Keratinocyte (primary cell): ENCODE data around the gene MALRD1. TPM values are rescaled to one million over a fixed set of nuclear protein-coding genes. Genes with fewer than 3 reads are reported as not detected.

Source experiments
- DNase-seq: peaks from one replicate; pipeline ENCODE4 v3.0.0-alpha.2; 2011; ENCODE audit warnings: low read depth, missing footprints, low spot score
- FAIRE-seq: peaks from 2 replicates; lab custom pipeline; 2011; peaks lifted over from hg19 to GRCh38; lab: Jason Lieb, UNC
- H2AFZ ChIP-seq: 2 replicates; pipeline ENCODE4 v1.6.0; 2012; ENCODE audit warnings: low read length, control low read depth, inconsistent platforms; ENCODE audit not compliant: control insufficient read depth
- H3K27ac ChIP-seq: 2 replicates; pipeline ENCODE4 v1.5.1; 2011; ENCODE audit warnings: low read length; ENCODE audit not compliant: control insufficient read depth, insufficient read depth
- H3K27me3 ChIP-seq: 3 replicates; pipeline ENCODE4 v1.6.0; 2011; ENCODE audit warnings: low read length; ENCODE audit not compliant: control insufficient read depth, insufficient read depth; ENCODE audit errors: extremely low read depth
- H3K36me3 ChIP-seq, 2 experiments: 2 replicates in 1 of 2; 3 replicates in 1 of 2; pipeline ENCODE4 v1.5.1; 2011; ENCODE audit warnings: low read length in 2 of 2, mild to moderate bottlenecking in 1 of 2; ENCODE audit not compliant: control insufficient read depth in 2 of 2, insufficient read depth in 2 of 2; ENCODE audit errors: extremely low read depth in 1 of 2
- H3K4me1 ChIP-seq: 3 replicates; pipeline ENCODE4 v1.5.1; 2011; ENCODE audit warnings: low read length; ENCODE audit not compliant: control insufficient read depth, insufficient read depth; ENCODE audit errors: extremely low read depth
- H3K4me2 ChIP-seq: 3 replicates; pipeline ENCODE4 v1.6.0; 2011; ENCODE audit warnings: low read depth, low read length; ENCODE audit not compliant: control insufficient read depth, insufficient read depth; ENCODE audit errors: extremely low read depth
- H3K4me3 ChIP-seq, 3 experiments: fragments of 200-600 bp in 1 of 3; sonication (generic) in 1 of 3; 2 replicates in 2 of 3; 3 replicates in 1 of 3; pipeline ENCODE4 v1.5.1; 2011 to 2016; ENCODE audit warnings: low read length in 3 of 3, mild to moderate bottlenecking in 3 of 3, control low read depth in 2 of 3, inconsistent platforms in 1 of 3, low read depth in 1 of 3, mixed read lengths in 1 of 3, mixed run types in 1 of 3, moderate library complexity in 1 of 3; ENCODE audit not compliant: control insufficient read depth in 2 of 3, insufficient read depth in 2 of 3; ENCODE audit errors: extremely low read depth in 1 of 3
- H3K79me2 ChIP-seq: 2 replicates; pipeline ENCODE4 v1.6.0; 2012; ENCODE audit warnings: low read length; ENCODE audit not compliant: control insufficient read depth, insufficient read depth
- H3K9ac ChIP-seq: 3 replicates; pipeline ENCODE4 v1.6.0; 2011; ENCODE audit warnings: low read length; ENCODE audit not compliant: control insufficient read depth, insufficient read depth; ENCODE audit errors: extremely low read depth
- H3K9me1 ChIP-seq: 3 replicates; pipeline ENCODE4 v1.6.0; 2011; ENCODE audit warnings: low read length; ENCODE audit not compliant: control insufficient read depth, insufficient read depth; ENCODE audit errors: extremely low read depth
- H3K9me3 ChIP-seq: 2 replicates; pipeline ENCODE4 v1.5.1; 2012; ENCODE audit warnings: low read depth, low read length; ENCODE audit not compliant: control insufficient read depth
- H4K20me1 ChIP-seq: 3 replicates; pipeline ENCODE4 v1.6.0; 2011; ENCODE audit warnings: low read length; ENCODE audit not compliant: control insufficient read depth, insufficient read depth; ENCODE audit errors: extremely low read depth
- EZH2 ChIP-seq: IDR thresholded peaks from one replicate; pipeline ENCODE4 v1.6.1; 2012; ENCODE audit warnings: inconsistent platforms, mild to moderate bottlenecking, low read length, moderate library complexity
- dilution Hi-C: fragments of 300-500 bp; cut with MboI; formaldehyde crosslinking; loops from one replicate; pipeline ENCODE4 v1.7.0; 2020; ENCODE audit warnings: low sequenced_read_pairs; ENCODE audit not compliant: extremely low pct_ligation_motif_present
- polyA plus RNA-seq, 5 experiments: library from polyadenylated mRNA; depleted of rRNA in 3 of 5; stranded (reverse) in 3 of 5; stranded (forward) in 1 of 5; unstranded in 1 of 5; fragments of >200 nt; gene quantifications; 1 replicate in 1 of 5; 2 replicates in 3 of 5; 3 replicates in 1 of 5; pipeline versions ENCODE4 v1.2.1 to v1.2.3, GENCODE V29; 2011 to 2012; ENCODE audit warnings: missing spikeins in 2 of 5, low read depth in 1 of 5, low replicate concordance in 1 of 5
- TF ChIP-seq, protein P1 (sequence below), 3 experiments: IDR thresholded peaks in 1 of 3; conservative IDR thresholded peaks in 1 of 3; optimal IDR thresholded peaks in 1 of 3; 2 replicates in 2 of 3; 3 replicates in 1 of 3; pipeline versions ENCODE3 to v1.5.1; 2011; ENCODE audit warnings: low read length in 3 of 3, mild to moderate bottlenecking in 3 of 3, moderate library complexity in 2 of 3, control low read depth in 1 of 3, inconsistent platforms in 1 of 3; ENCODE audit not compliant: insufficient read depth in 2 of 3; ENCODE audit errors: extremely low read depth in 1 of 3

MALRD1 gene
- polyA plus RNA-seq, 1 donor (not counting 4 experiments of a cell fraction or from before 2014, with no cell fraction given): not detected

DNA sequence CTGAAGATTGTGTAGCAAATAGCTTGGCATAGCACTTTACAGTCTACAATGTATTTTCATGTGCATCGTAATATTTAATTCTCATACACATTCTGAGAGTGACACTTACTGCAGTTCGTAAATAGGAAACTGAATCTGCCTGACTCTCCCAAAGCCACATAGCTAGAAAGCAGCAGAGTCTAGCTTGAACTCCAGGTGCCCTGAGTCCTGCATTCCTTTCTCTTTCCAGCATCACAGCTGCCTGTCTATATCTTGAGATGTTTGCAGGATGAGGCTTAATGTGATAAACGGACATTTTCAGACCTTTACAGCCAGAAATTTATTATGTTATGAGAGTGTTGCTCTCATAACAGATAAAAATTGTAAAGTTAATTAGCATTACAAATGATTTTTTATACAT lies 634.8 kb downstream of the MALRD1 start:
- Histone ChIP-seq H3K4me1 (no peaks in the 10 kb centered on the region), H3K27ac (no peak overlapping the region)
- dilution Hi-C loops: no loop called here

DNA sequence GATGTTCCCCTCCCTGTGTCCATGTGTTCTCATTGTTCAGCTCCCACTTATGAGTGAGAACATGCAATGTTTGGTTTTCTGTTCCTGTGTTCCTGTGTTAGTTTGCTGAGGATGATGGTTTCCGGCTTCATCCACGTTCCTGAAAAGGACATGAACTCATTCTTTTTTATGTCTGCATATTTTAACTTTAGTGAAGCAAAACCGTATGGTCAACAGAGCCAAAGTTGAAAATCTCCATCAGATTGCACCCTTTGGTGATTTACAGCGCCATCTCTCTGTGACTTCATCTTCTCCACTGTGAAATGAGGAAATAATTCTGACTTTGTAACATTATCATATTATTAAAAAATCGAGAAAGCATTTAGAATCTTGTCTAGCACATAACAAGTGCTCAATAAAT lies 635.4 kb downstream of the MALRD1 start:
- Histone ChIP-seq H3K36me3 (no peaks in the 10 kb centered on the region), H3K27me3 (no peaks in the 10 kb centered on the region), H3K9ac (no peak overlapping the region), H4K20me1 (no peaks in the 10 kb centered on the region), H3K9me1 (no peaks in the 10 kb centered on the region), H3K9me3 (no peaks in the 10 kb centered on the region), H3K4me2 (no peak overlapping the region), H3K4me1 (no peaks in the 10 kb centered on the region), H3K4me3 (no peak overlapping the region), H3K79me2 (no peaks in the 10 kb centered on the region), H3K27ac (no peak overlapping the region), H2AFZ (no peak overlapping the region)
- dilution Hi-C loops: no loop called here
- no peak for FAIRE-seq
- no peak for DNase-seq
- TF ChIP-seq EZH2: no peak
- TF ChIP-seq, protein P1, sequence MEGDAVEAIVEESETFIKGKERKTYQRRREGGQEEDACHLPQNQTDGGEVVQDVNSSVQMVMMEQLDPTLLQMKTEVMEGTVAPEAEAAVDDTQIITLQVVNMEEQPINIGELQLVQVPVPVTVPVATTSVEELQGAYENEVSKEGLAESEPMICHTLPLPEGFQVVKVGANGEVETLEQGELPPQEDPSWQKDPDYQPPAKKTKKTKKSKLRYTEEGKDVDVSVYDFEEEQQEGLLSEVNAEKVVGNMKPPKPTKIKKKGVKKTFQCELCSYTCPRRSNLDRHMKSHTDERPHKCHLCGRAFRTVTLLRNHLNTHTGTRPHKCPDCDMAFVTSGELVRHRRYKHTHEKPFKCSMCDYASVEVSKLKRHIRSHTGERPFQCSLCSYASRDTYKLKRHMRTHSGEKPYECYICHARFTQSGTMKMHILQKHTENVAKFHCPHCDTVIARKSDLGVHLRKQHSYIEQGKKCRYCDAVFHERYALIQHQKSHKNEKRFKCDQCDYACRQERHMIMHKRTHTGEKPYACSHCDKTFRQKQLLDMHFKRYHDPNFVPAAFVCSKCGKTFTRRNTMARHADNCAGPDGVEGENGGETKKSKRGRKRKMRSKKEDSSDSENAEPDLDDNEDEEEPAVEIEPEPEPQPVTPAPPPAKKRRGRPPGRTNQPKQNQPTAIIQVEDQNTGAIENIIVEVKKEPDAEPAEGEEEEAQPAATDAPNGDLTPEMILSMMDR (optimal IDR thresholded peaks at IDR 0.05 in 1 of 3, IDR thresholded peaks at IDR 0.05 in 1 of 3, conservative IDR thresholded peaks at IDR 0.05 in 1 of 3; ENCODE audit: extremely low read depth in 1 of 3, insufficient read depth in 2 of 3, low read length in 3 of 3): no peak

More for the DNA sequence above, 634.8 kb downstream of the MALRD1 start:
- H3K79me2 ChIP-seq: no peaks in the 10 kb centered on the region
- H3K36me3 ChIP-seq: no peaks in the 10 kb centered on the region
- H3K27me3 ChIP-seq: no peaks in the 10 kb centered on the region
- H3K9ac ChIP-seq: no peak overlapping the region
- no peak overlapping the region for H3K4me2 ChIP-seq
- H3K9me3 ChIP-seq: no peaks in the 10 kb centered on the region
- no peak for DNase-seq
- TF ChIP-seq EZH2: no peak
- TF ChIP-seq, protein P1 (optimal IDR thresholded peaks at IDR 0.05 in 1 of 3, IDR thresholded peaks at IDR 0.05 in 1 of 3, conservative IDR thresholded peaks at IDR 0.05 in 1 of 3; ENCODE audit: extremely low read depth in 1 of 3, insufficient read depth in 2 of 3, low read length in 3 of 3): no peak
- no peaks in the 10 kb centered on the region for H4K20me1 ChIP-seq
- FAIRE-seq: no peak
- H3K4me3 ChIP-seq: no peak overlapping the region
- no peak overlapping the region for H2AFZ ChIP-seq
- no peaks in the 10 kb centered on the region for H3K9me1 ChIP-seq
